GM23338 (cell line): ENCODE data around the gene SEC16A. TPM values are rescaled to one million over a fixed set of nuclear protein-coding genes. Genes with fewer than 3 reads are reported as not detected.
A peak's percentile ranks its signal among the peaks of the same experiment; 100 is the strongest.

Experiments used
- ATAC-seq: fragments of 200-7000 bp; cut with Tn5 transposase; 3 replicates; pipeline ENCODE4 v1.9.1; 2020
- DNase-seq: peaks from one replicate; pipeline ENCODE4 v3.0.0-alpha.2; 2015; ENCODE audit warnings: low spot score
- H2AFZ ChIP-seq: fragments of 200-600 bp; sonication (generic); 2 replicates; pipeline ENCODE4 v1.8.0; 2016; ENCODE audit warnings: antibody characterized with exemption, mild to moderate bottlenecking, moderate library complexity
- H3F3A ChIP-seq: fragments of 200-600 bp; sonication (generic); replicated peaks from 2 replicates; pipeline ENCODE4 v1.8.0; 2017; ENCODE audit warnings: antibody characterized with exemption, mixed run types, low read depth
- H3K27ac ChIP-seq: fragments of 200-600 bp; sonication (generic); 2 replicates; pipeline ENCODE4 v1.6.1; 2016; ENCODE audit warnings: low read depth
- H3K27me3 ChIP-seq: fragments of 200-600 bp; sonication (generic); 2 replicates; pipeline ENCODE4 v1.8.0; 2016; ENCODE audit warnings: mild to moderate bottlenecking, mixed run types, moderate library complexity; ENCODE audit not compliant: insufficient read depth
- H3K36me3 ChIP-seq: fragments of 200-600 bp; sonication (generic); 2 replicates; pipeline ENCODE4 v1.8.0; 2016; ENCODE audit warnings: mild to moderate bottlenecking; ENCODE audit not compliant: insufficient read depth
- H3K4me1 ChIP-seq: fragments of 200-600 bp; sonication (generic); 2 replicates; pipeline ENCODE4 v1.8.0; 2016; ENCODE audit warnings: mild to moderate bottlenecking, moderate library complexity; ENCODE audit not compliant: insufficient read depth
- H3K4me2 ChIP-seq: fragments of 200-600 bp; sonication (generic); 2 replicates; pipeline ENCODE4 v1.7.1; 2017; ENCODE audit warnings: mixed run types
- H3K4me3 ChIP-seq: fragments of 200-600 bp; sonication (generic); 2 replicates; pipeline ENCODE4 v1.6.1; 2016; ENCODE audit warnings: mixed run types
- H3K79me2 ChIP-seq: fragments of 200-600 bp; sonication (generic); replicated peaks from 2 replicates; pipeline ENCODE4 v1.8.0; 2017; ENCODE audit warnings: mild to moderate bottlenecking; ENCODE audit not compliant: insufficient read depth
- H3K9me2 ChIP-seq: fragments of 200-600 bp; sonication (generic); 2 replicates; pipeline ENCODE4 v1.8.0; 2017; ENCODE audit not compliant: insufficient read depth
- H4K20me1 ChIP-seq: fragments of 200-600 bp; sonication (generic); replicated peaks from 2 replicates; pipeline ENCODE4 v1.8.0; 2017; ENCODE audit warnings: mild to moderate bottlenecking; ENCODE audit not compliant: insufficient read depth
- H3K27ac Mint-ChIP-seq: 2 replicates; pipeline ENCODE4 v1.8.0; 2020; ENCODE audit warnings: inconsistent platforms, mild to moderate bottlenecking, moderate library complexity, mixed read lengths
- H3K27me3 Mint-ChIP-seq: 3 replicates; pipeline ENCODE4 v1.8.0; 2022; ENCODE audit warnings: low read depth, mild to moderate bottlenecking, moderate library complexity, mixed read lengths, inconsistent platforms; ENCODE audit not compliant: insufficient read depth, poor library complexity
- H3K36me3 Mint-ChIP-seq: 3 replicates; pipeline ENCODE4 v1.8.0; 2021; ENCODE audit warnings: low read depth, mild to moderate bottlenecking, inconsistent platforms, moderate library complexity, mixed read lengths
- H3K4me1 Mint-ChIP-seq: 3 replicates; pipeline ENCODE4 v1.8.0; 2020; ENCODE audit warnings: mild to moderate bottlenecking, inconsistent platforms, mixed read lengths
- H3K4me3 Mint-ChIP-seq: 3 replicates; pipeline ENCODE4 v1.8.0; 2021; ENCODE audit warnings: moderate library complexity, mild to moderate bottlenecking, inconsistent platforms, mixed read lengths
- H3K9me3 Mint-ChIP-seq: 3 replicates; pipeline ENCODE4 v1.8.0; 2020; ENCODE audit warnings: moderate library complexity, mild to moderate bottlenecking, inconsistent platforms, mixed read lengths
- CREB1 ChIP-seq: fragments of 250-450 bp; sonication (Bioruptor Pico); IDR thresholded peaks from 2 replicates; pipeline ENCODE4 v1.5.0; 2020; ENCODE audit warnings: low read depth, mild to moderate bottlenecking, moderate library complexity
- EZH2phosphoT487 ChIP-seq: fragments of 200-600 bp; sonication (generic); IDR thresholded peaks from one replicate; pipeline ENCODE4 v1.8.1; 2018; ENCODE audit warnings: antibody characterized with exemption; ENCODE audit not compliant: unreplicated experiment
- ZNF462 ChIP-seq: fragments of 250-450 bp; sonication (Bioruptor Pico); IDR thresholded peaks from 2 replicates; pipeline ENCODE4 v1.5.0; 2020; ENCODE audit warnings: mild to moderate bottlenecking, moderate library complexity
- polyA plus RNA-seq: library from polyadenylated mRNA; unstranded; fragments of >200 nt; fragmentation: Nextera tagmentation; extraction: Ambion mirVana; gene quantifications from 2 replicates; pipeline ENCODE4 v1.2.1, GENCODE V29; 2016
- total RNA-seq: library from RNA; depleted of rRNA; stranded (reverse); fragments of >200 nt; shearing (Covaris generic); gene quantifications from 2 replicates; pipeline ENCODE4 v1.2.3, GENCODE V29; 2014

SEC16A gene
- total and polyA plus RNA-seq, 2 experiments from 2014 or later = 34.0 to 59.2 TPM

- H3K27ac Mint-ChIP-seq = no peak overlapping the region
Measured at GRCh38 chr9:136438548-136439480, 44.0 kb downstream of the SEC16A start.

More at GRCh38 chr9:136438548-136439480, 44.0 kb downstream of the SEC16A start:
- peak overlapping the region; percentile 85 for H2AFZ ChIP-seq
- peaks cover 18% of the 10 kb centered on the region for H3K4me1 Mint-ChIP-seq
- H3K4me3 ChIP-seq = peak overlapping the region; percentile 85
- no peaks in the 10 kb centered on the region for H3K9me2 ChIP-seq
- no peaks in the 10 kb centered on the region for H3K4me1 ChIP-seq
- no peak for TF ChIP-seq ZNF462 (CRISPR knock-in tag)
- no peak for TF ChIP-seq EZH2phosphoT487
- no peak for TF ChIP-seq CREB1 (CRISPR knock-in tag)
- peaks cover 29% of the 10 kb centered on the region for H3K79me2 ChIP-seq
- peaks cover 23% of the 10 kb centered on the region; the same call in 1 of the 2 replicates for H4K20me1 ChIP-seq
- ATAC-seq (peak; percentile 48), DNase-seq (peak; percentile 66)
- peak overlapping the region; percentile 85 for H3K4me3 Mint-ChIP-seq
- H3K9me3 Mint-ChIP-seq = 0 out of 3 replicates have a peak, but pooled peaks cover 2% of the 10 kb centered on the region
- H3K27me3 ChIP-seq = no peaks in the 10 kb centered on the region
- H3K4me2 ChIP-seq = peak overlapping the region; percentile 93
- H3K27me3 Mint-ChIP-seq = peaks cover 13% of the 10 kb centered on the region
- H3K36me3 Mint-ChIP-seq = peaks cover 28% of the 10 kb centered on the region
- no peak overlapping the region for H3K27ac ChIP-seq
- H3F3A ChIP-seq = peaks cover 23% of the 10 kb centered on the region
- H3K36me3 ChIP-seq = peaks cover 8% of the 10 kb centered on the region
